ENCODE results near the gene GPR180.
A peak's percentile ranks its signal among the peaks of the same experiment; 100 is the strongest.
"Not testable (repeated sequence)": the region's sequence is repeated elsewhere in the genome, so short reads cannot be mapped to it uniquely, and the experiment has no call there.

Gene GPR180

DNA sequence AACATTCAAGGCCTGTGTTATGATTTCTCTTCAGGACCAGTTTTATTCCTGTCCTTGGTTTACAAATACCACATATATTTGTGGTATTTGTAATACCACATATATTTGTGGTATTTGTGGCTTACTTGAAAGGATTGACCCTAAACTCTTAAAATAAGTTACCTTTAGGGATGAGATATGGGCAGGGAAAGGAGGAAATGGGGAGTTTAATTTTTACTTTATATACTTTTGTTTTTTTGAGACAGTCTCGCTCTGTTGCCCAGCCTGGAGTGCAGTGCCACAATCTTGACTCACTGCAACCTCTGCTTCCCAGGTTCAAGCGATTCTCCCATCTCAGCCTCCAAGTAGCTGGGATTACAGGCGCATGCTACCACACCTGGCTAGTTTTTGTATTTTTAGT, 3.4 kb upstream of the GPR180 start:
- DNase-seq: no peak

DNA sequence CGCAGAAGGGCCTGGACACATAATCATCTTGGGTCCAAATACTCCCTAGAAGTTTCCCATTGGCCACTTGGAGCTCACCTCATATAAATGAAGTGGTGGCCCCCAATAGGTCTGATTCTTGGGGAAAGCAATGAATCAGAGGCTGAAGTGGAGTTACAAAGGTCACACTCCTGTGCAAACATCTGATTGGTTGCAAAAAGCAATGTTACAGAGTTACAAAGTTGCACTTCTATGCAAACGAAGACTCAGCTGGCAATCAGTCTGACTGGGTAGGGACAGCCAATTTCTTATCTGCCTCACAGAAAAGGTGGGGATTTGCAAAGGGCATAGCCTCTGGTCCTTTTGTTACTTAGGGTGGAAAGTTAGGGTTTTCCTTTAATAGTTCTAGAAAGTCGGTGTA, 1.8 kb upstream of the GPR180 start:
- DNase-seq: no peak

DNA sequence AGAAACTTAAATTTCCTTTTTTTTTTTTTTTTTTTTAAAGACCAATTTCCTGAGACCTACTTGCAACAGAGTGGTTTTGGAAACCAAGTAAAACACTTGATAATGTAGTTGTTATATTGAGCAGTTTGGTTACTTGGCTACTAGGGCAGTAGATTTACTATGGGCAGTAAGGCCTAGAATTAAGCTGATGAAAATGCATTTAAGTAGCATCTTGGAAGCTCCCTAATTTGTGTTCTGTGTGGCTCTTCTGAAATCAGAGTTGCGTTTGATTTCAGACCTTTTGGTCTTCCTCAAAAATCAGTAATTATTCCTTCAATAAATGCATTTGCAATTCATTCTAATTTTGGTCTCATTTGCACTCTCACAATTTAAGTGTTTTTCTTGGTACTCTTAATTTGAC, 810 bp downstream of the GPR180 start:
- no peak for DNase-seq

DNA sequence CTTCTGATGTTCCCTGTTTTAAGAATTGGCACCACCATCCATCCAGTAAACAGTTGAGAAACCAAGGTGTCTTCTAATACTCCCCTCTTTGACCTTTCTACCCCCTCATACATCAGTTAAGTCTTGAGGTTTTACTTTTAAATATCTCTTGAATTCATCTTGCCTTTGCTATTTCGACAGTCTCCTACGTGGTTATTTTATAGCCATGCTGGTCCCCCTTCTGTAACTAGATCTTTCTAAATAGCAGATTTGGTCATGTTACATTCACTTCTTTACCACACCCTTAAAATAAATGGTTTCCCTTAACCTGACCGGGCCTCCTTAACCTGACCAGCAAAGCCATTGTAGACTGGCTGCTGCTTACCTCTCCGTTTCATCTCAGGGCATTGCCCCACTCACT, 5.4 kb downstream of the GPR180 start:
- no peak for DNase-seq

DNA sequence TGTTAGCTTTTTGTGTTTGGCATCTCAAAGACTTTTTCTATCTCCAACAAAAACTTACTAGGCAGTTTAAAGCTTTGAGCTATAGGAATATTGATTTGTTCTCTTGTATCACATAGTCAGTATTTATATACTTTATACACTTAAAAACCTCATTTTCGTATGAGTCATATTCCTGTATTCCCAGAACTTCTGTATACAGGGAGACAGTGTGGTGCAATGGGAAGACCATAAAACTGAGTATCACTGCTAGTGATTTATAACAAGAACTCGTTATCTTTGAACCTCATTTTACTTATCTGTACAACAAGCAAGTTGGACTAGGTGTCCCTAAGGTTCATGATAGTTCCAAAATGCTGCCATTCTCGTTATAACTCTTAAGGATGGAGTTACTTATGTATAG, 6.3 kb downstream of the GPR180 start:
- DNase-seq: no peak

DNA sequence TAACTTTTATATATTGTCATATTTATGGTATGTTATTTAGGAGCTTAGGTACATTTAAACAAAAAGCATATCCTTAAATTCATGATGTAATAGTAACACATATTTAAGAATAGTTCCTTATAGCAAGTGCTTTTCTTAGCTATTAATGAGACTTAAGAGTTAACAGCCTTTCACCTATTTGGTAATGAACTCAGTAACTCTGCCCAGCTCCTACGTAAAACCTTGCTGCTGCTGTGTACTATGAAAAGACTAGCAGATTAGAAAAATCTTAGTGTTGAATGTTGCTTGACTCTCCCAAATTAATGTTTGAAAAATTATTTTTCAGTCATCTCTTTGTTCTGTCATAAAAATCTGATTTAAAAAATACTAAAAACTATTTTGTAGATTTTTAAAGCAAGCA, 6.9 kb downstream of the GPR180 start:
- no peak for DNase-seq

DNA sequence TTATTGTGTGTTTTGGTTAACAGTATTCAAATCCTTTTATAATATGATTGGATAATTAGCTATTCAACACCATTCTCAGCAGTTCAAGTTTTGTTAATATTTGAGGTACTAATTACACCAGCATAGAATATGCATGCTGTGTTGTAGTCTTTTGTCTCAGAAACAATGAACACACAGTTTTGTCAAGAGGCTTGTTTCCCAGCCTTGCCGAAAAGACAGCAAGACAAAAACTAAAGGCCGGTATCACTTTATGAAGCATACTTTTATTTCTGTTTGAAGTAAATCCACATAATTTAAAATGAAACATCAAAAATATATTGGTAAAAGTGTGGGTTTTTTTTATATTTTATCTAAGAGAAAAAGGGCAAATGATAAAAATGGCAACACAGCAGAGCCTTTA, 7.5 kb downstream of the GPR180 start:
- DNase-seq: no peak

DNA sequence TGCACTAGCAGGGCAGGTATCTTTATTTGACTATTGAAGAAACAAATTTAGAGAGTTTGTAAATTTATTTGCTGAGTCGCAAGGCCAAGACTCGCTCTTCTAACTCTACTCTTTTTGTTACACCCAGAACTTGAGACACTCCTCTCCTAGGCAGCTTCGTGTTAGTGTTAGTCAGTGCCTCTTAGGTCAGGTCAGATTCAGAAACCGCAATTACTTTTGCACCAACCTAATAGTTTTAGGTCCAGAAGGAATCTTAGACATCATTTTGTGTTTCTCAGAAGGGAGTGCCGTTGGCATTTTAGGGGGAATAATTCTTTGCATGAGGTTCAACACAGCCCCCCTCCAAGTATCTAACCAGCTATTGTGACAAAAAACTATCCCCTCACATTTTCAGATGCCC, 8.8 kb downstream of the GPR180 start:
- no peak for DNase-seq

DNA sequence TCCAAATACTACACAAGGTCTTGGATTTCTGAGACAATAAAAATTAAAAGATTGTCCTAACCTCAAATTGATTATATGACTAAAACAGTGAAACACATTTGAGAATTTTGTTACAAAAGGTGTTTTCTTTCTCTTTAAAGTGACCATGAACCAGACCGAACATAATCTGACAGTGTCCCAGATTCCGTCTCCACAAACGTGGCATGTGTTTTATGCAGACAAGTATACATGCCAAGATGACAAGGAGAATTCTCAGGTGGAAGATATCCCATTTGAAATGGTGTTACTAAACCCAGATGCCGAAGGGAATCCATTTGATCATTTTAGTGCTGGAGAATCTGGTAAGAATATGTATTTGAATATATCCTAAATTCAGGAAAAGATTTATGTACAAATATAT, 10.4 kb downstream of the GPR180 start:
- DNase-seq: no peak

DNA sequence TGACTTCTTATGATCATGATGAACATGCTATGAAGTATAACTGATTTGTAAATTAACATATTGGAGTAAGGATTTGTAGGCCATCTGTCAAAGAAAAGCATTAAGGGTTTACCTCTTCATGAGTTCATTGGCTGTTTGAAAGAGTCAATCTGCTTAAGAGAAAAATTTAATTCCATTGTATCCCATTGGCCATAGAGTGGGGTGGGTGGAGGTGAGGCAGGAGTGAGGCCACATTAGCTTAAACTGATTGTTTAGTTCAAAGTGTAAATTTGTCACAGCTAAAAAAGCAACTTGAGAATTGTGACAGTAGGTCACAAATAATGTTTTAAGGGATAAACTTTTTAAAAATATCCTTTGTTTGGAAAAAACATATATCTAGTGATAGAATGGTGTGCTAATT, 11.4 kb downstream of the GPR180 start:
- no peak for DNase-seq

DNA sequence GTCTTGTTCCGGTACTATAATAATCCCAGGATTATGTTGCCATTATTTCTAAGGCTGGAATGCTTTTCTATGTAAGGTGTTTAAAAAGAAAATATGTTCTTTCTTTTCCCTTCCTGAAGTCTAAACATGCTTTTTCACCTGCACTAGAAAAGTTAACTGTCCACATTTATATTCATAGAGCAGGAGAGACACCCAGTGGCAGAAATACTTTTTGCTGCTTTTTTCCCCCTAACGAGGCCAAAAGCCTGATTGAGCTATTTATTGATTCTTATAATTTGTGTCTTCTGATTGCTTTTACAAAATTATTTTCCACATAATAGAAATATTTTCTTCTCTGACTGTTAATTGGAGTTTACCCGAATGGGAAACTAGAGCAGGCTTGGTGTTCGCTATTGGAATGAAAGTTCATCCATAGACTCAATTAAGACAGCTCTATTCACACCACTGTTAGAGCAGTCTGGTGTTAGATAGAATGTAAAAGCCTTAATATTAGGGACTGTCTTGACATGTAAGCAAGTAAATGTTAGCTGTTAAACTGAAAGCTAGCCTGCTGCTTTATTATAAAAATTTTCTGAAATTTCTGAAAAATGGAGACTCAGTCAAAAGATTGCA, 15.8 kb downstream of the GPR180 start:
- DNase-seq: peak in 1 of 2 donors; percentile 13

DNA sequence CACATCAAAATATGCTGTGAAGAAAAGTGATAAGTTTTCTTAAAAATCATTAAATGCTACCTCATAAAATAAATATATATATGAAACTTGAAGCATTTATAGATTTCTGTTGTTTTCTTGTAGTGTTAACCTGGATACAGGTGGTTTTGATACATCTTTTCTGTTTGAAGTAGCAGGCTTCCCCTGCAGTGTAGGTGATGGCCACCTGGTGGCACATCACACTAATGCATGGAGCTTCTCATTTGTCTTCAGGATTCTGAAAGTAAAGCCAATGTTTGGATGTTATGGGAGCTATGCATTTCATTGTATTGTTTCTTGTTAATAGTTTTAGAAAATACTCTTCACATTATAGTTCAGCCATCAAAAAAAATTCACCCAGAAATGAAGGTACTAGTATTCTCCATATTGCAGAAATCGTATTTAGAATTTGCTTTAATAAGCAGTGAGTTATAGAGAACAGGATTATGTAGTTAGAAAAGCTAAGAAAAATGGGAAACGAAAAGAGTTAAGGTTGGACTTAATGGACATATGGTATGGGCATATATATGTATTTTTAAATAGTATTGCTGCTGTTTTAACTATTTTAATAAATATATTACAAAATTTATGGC, 18.7 kb downstream of the GPR180 start:
- no peak for DNase-seq

DNA sequence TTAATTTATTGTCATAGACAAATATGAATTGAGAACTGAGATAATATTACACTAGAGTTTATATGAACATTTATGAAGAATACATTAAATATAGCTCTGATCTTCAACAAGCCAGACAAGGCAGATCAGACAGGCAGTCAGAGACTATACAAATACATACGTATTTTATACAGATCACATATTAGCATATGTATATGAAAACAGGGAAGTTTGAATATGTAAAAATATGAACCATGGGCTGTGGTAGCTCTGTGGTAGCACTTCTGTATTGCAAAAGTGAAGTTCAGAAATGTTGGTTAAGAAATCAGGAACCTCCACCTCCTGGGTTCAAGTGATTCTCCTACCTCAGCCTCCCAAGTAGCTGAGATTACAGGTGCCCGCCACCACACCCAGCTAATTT, 20.7 kb downstream of the GPR180 start:
- no peak for DNase-seq

DNA sequence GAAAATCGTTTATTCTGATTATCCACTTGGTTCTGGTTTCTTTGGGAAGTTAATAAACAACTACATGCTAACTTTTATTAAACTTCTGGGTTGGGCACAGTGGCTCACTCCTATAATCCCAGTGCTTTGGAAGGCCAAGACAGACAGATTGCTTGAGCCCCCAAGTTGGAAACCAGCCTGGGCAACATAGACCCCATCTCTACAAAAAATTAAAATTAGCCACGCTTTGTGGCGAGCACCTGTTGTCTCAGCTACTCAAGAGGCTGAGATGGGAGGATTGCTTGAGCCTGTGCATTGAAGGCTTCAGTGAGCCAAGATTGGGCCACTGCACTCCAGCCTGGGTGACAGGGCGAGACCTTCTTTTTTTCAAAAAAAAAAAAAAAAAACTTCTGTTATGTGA, 21.7 kb downstream of the GPR180 start:
- no peak for DNase-seq

DNA sequence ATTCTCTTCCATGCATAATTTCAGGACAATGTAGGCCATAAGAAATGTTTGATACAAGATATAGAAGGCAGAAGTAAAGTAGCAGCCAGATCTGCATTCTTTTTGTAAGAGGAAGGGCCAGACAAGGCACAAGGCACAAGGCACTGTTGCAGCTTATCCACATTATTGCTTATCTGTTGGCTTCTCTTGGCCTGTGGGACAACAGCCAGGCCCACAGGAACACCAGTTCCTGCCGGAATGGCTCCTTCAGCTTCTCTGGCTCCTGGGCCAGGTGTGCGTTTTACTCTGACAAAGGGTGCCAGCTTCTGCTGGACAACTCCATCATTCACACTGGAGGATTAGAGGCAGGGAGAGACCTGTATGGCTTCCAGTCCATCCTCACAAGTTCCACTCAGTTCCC, 29.2 kb downstream of the GPR180 start:
- DNase-seq: no peak

DNA sequence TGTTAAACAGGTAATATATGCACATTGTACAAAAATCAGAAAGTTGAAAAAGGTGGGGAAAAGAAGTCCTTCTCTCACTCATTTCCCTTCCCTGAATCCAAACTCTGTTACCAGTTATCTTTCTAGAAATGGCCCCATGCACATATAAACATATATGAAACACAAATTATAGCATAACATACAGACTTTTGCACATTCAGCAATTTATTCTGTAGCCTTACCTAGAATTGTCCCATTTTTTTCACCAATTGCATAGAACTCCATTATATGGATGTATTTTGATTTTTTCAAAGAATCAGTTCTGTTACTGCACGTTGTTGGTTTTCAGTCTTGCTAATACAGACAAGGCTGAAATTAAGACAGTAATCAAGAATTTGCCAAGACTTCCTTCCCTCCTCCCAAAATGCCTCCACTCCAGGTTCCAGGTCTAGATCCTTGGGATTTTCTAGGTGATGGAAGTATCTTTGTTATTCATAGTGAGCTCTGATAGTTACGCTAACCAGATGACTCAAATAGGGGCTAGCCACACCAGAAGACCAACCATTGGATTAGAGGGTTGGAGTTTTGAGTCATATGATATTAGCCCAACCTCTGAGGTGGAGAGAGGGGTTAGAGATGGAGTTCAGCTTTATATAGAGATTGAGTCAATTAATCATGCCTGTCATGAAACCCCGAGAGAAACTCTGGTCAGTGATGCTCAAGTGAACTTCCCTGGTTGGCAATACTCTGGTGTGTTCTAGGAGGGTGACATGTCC, 30.7 kb downstream of the GPR180 start:
- no peak for DNase-seq

DNA sequence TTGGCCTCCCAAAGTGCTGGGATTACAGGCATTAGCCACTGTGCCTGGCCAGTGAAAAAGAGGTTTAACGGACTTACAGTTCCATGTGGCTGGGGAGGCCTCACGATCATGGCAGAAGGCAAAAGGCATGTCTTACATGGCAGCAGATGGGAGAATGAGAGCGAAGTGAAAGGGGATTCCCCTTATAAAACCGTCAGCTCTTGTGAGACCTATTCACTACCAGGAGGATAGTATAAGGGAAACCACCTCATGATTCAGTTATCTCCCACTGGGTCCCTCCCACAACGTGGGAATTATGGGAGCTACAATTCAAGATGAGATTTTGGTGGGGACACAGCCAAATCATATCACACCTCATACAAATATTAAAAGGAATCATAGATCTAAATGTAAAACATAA, 34.4 kb downstream of the GPR180 start:
- not testable (repeated sequence) for DNase-seq

DNA sequence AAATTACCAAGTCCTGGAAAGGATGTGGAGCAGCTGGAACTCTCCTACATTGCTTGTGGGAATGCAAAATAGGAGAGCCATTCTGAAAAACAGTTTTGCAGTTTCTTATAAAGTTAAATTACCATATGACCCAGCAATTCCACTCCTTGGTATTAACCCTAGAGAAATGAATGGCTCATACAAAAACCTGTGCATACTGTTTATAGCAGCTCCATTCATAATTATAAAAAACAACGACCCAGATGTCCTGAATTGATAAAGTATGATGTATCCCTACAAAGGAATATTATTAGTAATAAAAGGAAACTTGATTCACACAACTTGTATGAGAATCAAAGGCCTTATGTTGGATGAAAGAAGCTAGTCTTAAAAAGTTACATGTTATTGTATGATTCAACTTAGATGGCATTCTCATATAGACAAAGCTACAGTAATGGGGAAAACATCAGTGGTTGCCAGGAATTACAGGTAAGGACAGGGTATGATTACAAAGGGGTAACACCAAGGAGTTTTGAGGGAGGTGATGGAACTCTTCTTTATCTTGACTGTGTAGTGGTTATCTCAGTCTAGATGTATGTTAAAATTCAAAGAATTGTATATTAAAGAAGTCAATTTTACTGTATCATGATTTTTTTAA, 35.4 kb downstream of the GPR180 start:
- no peak for DNase-seq

DNA sequence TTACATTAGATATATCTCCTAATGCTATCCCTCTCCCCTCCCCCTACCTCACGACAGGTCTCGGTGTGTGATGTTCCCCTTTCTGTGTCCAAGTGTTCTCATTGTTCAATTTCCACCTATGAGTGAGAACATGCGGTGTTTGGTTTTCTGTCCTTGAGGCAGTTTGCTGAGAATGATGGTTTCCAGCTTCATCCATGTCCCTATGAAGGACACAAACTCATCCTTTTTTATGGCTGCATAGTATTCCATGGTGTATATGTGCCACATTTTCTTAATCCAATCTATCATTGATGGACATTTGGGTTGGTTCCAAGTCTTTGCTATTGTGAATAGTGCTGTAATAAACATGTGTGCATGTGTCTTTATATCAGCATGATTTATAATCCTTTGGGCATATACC, 36.0 kb downstream of the GPR180 start:
- not testable (repeated sequence) for DNase-seq

DNA sequence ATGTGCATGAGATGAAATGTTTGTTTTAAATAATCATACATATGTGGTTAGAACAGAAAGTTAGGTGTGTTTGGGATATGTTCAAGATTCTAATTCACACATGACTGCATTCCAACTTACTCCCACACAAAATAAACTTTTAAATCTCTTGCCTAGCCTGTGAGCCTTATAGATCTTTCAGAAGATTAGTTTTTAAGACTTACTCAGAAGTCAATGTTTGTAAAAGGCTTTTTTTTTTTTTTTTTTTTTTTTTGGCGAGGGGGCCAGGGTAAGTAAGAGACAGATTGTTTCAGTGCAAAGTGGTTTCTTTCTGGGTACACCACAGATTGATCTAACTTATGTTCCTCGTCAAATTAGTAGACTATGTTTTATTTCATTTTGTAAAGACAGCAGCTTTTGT, 39.1 kb downstream of the GPR180 start:
- no peak for DNase-seq

DNA sequence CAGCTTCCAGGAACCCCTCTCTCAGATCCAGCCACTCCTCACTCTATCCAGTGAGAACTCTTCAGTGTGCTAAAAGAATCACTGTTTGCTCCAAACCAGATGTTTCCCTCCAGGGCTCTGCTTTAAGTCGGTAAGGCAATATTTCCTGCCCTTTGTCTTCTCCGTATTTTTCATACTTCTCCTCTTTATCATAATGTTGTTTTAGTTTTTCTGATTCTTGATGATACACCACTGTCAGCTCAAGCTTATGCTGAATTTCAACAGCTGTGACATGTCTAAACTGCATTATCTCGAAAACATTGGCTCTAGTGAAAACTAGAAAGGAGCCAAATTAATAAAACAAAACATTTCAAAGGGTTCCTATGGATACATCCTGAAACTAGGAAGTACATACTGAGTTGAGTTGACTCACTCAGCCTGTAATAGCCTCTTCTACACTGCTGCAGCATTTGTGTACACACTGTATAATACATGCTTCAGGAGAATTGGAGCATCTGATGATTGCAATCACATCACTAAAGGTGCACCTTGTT, 39.8 kb downstream of the GPR180 start:
- DNase-seq: no peak

DNA sequence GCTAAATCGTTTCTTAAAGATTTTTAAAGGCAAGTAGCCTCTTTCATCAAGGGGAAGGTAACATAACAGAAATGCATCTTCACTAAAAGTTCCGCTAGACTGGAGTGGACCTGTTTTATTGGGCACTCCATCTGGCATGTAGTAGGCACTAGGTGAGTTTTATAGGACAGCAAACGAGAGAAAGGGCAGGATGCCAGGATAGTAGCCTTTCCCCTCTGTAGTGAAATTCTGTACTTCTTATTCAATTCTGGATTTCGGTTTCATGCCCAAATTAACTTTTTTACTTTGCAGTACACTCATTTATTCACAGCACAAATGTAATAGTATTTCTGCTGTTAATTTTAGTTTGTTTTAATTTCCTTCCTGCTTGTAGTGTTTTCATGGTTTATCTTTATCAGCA, 45.2 kb downstream of the GPR180 start:
- DNase-seq: no peak

DNA sequence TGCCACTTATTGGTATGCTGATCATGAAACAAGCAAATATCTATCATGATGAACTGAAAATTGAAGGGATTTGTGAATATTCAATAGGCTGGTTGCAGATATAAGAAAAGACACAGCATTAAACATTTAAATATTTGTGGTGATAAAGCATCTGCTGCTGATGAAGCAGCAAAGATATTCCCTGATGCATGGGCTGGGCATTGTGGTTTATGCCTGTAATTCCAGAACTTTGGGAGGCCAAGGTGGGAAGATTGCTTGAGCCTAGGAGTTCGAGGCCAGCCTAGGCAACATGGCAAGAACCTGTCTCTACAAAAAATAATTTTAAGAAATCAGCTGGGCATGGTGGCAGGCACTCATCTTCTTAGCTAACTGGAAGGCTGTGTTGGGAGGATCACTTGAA, 54.5 kb downstream of the GPR180 start:
- no peak for DNase-seq

DNA sequence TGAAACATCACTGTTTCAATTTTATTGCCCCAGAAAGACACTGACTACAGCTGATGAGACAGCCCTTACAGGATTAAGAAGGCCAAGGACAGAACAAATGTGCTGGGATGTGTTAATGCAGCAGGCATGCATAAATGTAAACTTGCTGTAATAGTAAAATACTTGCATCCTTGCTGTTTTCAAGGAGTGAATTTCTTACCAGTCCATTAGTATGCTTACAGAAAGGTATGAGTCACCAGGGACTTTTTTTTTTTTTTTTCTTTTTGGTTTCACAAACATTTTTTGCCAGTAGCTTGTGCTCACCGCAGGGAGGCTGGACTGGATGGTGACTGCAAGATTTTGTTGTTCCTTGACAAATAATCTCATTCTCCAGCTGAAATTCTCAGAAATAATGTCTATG, 55.1 kb downstream of the GPR180 start:
- peak in 1 of 2 donors; percentile 21 for DNase-seq

Measured in stimulated activated CD4-positive, alpha-beta T cell treated with anti-CD3 and anti-CD28 coated beads, Interleukin-2, amount 100 ng/mL, for 48 hours (primary cell).